Stimulated activated CD4-positive, alpha-beta T cell treated with anti-CD3 and anti-CD28 coated beads, TNF-alpha, amount 100 ng/mL, for 4 hours (primary cell): ENCODE data around the gene SPI1.

Source experiments
- DNase-seq, 3 experiments: peaks; one replicate each; pipeline ENCODE4 v3.0.0-alpha.2; 2020; ENCODE audit warnings: low read depth in 3 of 3

The SPI1 gene

DNA sequence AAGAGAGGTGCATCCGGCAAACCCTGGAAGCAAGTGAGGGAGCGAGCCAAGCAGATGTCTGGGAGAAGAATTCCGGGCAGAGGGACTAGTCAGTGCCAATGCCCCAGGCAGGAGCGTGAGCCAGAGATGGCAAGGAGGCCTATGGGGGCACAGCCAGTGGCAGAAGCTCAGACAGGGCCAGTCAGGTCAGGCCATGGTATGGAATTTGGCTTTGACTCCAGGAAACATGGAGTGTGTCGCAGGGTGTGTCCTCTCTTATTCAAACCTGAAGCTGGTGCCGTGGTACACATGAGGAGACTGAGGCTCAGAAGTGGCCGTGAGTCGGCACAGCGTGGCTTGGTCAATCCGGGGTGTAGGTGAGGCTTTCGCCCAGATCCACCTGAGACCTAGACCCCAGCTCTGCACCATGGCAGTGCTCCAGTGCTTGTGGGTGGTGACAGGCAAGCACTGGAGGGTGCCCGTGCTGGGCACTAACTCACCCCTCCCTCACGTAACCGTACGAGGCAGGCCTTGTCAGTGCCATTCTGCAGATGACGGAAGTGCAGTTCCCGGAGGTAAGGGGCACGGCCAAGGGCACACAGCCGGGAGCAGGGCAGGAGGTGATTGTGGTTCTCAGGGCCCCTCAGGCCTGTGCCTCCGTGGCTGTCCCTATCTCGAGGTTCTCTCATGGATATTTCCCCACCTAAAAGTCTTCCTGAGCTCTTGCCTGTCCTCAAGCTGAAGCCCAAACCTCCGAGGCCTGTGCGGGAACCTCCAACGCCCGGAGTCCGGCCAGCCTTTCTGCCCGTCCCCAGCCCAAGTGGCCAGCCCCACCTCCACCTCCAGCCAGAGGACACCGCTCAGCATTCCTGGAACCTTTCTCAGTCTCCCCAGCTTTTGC lies 10.6 kb upstream of the SPI1 start:
- DNase-seq: no peak

- DNase-seq: no peak
These were observed 9.8 kb upstream of the SPI1 start for GRCh38 chr11:47387944-47388696.

- no peak for DNase-seq
These were observed 6.2 kb upstream of the SPI1 start for GRCh38 chr11:47384498-47384897.

DNA sequence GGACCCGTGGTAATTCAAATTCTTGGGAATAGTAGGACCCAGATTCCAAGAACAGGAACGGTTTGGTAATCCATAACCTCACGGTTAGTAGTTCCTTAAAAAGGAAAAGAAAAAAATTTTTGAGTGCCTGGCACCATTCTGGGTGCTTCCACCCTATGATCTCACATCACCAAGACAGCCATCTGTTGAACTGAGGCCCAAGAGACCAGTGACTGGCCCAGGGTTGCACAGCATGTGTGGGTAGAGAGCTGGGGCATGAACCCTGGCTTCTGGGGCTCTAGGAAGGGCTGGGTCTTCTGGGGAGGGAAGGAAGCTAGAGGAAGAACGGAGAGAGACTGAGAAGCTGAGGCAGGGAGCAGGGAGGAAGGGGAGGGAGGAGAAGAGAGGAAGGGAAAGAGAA lies 4.7 kb upstream of the SPI1 start:
- DNase-seq: no peak

DNA sequence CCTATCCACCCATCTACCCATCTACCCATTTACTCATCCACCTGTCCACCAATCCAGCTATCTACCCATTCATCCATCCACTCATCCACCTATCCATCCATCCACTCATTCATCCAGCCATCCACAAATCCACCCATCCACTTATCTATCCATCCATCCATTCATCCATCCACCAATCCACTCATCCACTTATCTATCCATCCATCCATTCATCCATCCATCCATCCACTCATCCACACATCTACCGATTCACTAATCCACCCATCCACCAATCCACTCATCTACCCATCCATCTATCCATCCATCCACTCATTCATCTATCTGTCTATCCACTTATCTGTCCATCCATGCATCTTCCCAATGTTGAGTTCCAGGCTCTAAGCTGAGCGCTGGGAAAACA lies 1.7 kb upstream of the SPI1 start:
- no peak for DNase-seq

DNA sequence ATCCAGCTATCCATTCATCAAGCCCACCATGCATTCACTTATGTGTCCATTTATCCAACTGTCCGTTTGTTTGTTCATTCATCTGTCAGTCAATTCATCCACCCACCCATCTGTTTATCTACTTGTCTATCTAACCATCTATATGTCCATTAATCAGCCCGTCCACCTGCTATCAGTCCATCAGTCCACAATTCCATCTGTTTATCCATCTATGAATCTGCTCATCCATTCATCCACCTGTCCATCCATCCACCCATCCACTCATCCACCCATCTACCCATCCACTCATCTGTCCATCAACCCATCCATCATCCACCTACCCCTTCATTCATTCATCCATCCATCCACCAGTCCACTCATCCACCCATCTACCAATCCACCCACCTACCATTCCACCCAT lies 970 bp upstream of the SPI1 start:
- DNase-seq: no peak

DNA sequence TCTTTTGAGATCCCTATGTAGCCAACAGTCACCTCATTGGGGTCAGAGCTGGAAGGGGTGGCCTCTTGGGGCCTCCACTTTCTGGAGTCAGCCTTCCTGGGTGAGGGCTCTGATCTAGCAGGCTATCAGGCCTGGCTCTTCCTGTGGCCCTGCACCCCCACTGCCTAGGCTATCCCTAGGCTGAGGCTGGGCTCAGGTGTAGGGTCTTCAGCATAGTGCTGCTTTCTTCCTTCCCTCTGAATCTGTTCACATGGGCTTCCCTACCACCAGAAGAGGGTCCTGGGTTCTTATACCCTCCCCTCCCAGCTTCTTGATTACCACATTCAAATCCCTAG lies 456 bp upstream of the SPI1 start:
- no peak for DNase-seq

- no peak for DNase-seq
These were observed 757 bp downstream of the SPI1 start for GRCh38 chr11:47377571-47378009.

- no peak for DNase-seq
These were observed 1.6 kb downstream of the SPI1 start for GRCh38 chr11:47376525-47377371.

- no peak for DNase-seq
These were observed 2.2 kb downstream of the SPI1 start for GRCh38 chr11:47376107-47376524.

GRCh38 chr11:47375546-47376085 lies 2.7 kb downstream of the SPI1 start:
- no peak for DNase-seq

DNA sequence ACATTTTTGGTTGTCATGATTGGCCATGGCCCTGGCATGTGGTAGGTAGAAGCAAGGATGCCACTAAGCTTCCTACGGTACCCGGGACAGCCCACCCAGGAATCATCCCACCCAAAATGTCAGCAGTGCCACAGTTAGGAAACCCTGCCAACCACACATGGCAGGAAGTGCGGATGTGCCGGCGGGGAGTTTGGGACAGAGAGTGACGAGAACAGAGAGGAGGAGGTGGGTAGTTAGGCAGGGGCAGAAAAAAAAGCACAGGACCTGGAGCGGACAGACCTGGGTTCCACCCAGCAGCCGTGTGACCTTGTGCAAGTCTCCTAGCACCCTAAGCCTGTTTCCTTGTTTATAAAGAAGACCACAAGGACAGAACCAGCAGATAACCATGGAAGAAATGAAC lies 3.3 kb downstream of the SPI1 start:
- DNase-seq: no peak

GRCh38 chr11:47374720-47375019 lies 3.7 kb downstream of the SPI1 start:
- DNase-seq: no peak

- peak; percentile 66 to 81 (median 74) for DNase-seq
These were observed 4.2 kb downstream of the SPI1 start for GRCh38 chr11:47373876-47374719.

- DNase-seq: no peak
These were observed 5.9 kb downstream of the SPI1 start for GRCh38 chr11:47372422-47372821.

DNA sequence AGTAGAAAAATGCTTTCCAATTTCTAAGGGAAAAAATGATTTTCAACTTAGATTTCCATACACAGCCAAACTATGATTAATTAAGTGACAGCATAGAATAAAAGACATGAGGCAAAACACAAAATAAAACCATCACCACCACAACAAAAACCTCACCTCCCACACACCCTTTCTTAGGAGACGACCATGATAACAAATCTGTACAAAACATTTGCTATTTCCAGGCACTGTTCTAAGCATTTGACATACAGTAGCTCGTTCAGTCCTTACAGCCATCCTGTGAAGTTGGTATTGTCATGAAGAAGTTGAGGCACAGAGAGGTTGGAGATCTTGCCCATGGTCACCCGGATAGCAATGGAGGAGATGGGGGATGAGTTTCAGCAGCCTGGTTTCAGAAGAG lies 8.7 kb downstream of the SPI1 start:
- no peak for DNase-seq

DNA sequence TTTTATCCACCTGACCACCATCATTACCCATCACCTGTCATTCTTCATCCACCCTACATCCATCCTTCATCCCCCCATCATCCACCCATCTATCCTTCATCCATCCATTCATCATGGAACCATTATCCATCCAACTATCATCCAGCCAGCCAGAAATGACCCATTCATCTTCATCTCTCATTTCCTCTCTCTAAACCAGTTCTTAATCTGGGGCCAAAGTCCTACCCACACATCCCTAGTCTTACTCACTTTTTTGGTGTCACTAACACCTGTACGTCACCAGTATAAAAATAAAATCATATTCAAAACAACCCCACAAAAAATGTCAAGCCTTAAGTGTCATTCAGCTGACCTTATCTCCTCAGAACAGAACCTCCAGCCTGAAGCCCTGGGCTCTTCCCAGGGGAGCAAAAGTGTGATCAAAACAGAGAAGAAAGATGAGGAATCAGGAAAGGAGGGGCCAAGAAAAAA lies 12.3 kb downstream of the SPI1 start:
- no peak for DNase-seq

GRCh38 chr11:47361419-47361818 lies 16.9 kb downstream of the SPI1 start:
- DNase-seq: no peak

DNA sequence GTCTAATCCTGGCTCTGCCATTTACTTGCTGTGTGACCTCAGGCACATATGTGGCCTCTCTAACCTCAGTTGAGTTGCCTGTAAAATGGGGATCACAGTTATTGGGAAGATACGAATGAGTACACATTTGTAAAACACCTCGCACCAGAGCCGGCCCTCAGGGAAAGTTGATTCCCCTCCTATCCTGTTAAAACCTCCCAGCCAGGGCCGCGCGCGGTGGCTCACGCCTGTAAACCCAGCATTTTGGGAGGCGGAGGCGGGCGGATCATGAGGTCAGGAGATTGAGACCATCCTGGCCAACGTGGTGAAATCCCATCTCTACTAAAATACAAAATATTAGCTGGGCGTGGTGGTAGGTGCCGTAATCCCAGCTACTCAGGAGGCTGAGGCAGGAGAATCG lies 18.0 kb downstream of the SPI1 start:
- DNase-seq: no peak

GRCh38 chr11:47359586-47359985 lies 18.8 kb downstream of the SPI1 start:
- no peak for DNase-seq

GRCh38 chr11:47359162-47359561 lies 19.2 kb downstream of the SPI1 start:
- DNase-seq: no peak
